Right forelimb (tissue), 1 donor: ENCODE data around the gene PDLIM1.
"Not testable (repeated sequence)": the region's sequence is repeated elsewhere in the genome, so short reads cannot be mapped to it uniquely, and the experiment has no call there.

Experiments used
- DNase-seq: peaks from one replicate; pipeline ENCODE4 v3.0.0-alpha.2; 2018

Gene PDLIM1

DNA sequence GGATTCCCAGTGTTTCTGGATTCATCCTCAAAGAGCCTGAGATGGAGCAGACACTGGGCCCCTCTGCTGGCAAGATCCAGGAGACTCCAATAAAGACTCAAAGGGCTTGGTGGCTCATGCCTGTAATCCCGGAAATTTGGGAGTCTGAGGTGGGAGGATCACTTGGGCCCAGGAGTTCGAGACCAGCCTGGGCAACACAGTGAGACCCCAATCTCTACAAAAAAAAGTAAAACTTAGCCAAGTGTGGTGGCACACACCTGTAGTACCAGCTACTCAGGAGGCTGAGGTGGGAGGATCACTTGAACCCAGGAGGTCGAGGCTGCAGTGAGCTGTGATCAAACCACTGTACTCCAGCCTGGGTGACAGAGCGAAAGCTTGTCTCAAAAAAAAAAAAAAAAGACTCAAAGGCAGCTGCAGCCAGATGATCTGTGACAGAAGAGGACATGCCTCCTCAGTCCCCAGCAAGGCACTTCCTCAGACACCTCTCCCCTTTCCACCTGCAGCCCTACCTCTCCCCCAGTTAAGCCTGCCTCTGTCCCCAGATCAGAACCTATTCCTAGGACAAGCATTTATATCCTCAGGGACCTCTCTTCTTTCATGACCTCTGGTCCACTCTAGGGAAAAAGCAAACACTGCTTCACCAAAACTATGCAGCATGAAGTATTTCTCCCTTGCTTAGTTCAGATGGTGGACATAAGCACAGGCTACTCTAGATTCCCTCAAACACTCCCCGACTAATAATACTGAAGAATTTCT, 27.9 kb downstream of the PDLIM1 start:
- DNase-seq: no peak

DNA sequence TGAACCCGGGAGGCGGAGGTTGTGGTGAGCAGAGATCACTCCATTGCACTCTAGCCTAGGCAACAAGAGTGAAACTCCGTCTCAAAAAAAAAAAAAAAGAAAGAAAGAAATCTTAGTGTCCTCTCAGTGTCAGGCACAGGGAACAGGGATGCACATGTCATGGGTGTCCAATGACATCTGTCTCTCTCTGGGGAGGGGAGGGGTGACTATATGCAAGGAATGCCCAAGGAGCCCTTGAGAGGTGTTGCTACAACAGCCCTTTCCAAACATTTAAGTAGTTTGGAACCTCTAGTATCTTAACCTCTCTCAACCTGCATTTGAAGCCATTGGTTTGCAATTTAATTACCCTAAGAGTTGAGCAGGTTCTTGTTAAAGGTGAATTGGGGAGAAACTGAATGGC, 28.9 kb downstream of the PDLIM1 start:
- no peak for DNase-seq

DNA sequence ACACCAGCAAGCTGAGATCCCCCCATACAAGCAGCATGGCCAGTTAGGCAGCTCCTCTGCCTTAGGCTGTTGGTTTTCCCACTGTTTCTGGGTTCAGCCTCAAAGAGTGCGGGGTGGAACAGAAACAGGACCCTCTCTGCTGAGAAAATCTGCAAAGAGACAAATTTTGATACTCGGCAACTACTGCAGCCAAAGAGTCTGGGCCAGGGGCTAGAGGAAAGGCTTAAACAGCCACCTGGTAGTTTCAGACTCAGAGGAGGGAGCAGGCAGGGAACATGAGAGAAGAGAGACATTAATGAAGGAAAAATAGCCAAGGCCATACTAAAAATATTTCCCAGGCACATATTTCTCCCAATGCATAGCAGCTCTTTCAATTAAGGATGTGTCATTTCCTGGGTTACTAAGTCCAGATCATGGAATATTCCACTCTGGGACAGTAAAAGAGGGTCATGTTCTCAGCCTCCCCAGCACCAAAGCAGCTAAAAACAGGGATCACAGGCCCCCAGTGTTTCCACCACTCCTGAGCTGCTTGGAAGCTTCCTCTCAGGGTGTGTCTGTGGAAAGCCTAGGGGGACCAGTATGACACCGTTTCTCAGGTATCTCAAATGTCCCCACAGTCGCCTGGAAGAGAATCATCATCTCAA, 29.8 kb downstream of the PDLIM1 start:
- no peak for DNase-seq

DNA sequence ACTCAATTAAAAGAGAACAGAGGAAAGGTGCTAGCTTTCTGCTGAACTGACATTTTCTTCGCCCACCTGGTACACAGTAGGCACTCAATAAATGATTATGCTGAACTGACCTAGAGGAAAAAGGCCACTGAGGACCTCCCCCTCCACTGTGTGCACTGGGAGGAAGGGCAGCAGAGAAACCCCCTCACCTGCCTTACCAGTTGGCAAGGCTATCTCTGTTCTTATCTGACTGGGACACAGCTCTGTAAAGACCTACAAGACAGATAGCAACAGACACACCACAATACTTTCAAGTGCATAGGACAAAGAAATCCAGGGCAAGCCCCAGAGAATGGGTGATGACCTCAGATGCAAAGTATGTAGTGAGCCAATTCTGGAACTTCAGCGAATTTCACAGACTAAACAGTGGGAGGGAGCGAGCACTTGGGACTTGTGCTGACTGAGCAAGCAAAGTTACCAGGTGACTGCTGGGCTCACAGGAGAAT, 30.4 kb downstream of the PDLIM1 start:
- DNase-seq: no peak

DNA sequence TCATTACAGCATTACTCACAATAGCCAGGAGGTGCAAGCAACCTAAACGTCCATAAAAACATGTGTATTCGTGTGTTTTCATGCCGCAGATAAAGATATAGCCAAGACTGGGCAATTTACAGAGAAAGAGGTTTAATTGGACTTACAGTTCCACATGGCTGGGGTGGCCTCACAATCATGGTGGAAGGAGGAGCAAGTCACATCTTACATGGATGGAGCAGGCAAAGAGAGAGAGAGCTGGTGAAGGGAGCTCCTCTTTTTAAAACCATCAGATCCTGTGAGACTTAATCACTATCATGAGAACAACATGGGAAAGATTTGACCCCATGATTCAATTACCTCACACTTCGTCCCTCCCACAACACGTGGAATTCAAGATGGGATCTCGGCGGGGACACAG, 33.0 kb downstream of the PDLIM1 start:
- no peak for DNase-seq

DNA sequence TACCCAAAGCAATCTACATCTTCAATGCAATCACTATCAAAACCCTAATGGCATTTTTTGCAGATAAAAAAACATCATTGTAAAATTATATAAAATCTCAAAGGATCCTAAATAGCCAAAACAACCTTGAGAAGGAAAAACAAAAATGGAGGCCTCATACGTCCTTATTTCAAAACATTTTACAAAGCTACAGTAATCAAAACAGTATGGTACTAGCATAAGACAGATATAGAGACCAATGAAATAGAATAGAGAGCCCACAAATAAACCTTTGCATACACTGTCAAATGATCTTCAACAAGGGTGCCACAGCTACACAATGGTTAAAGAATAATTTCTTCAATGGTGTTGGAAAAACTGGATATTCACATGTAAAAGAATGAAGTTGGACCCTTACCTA, 34.5 kb downstream of the PDLIM1 start:
- DNase-seq: no peak

DNA sequence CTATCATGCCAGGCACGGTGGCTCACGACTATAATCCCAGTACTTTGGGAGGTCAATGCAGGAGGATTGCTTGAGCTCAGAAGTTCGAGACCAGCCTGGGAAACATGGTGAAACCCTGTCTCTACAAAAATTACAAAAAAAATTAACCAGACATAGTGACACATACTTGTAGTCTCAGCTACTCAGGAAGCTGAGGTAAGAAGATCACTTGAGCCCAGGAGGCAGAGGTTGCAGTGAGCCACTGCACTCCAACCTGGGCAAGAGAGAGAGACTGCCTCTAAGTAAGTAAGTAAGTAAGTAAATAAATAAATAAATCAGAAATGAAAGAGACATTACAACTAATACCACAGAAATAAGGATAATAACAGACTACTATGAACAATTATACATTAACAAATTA, 36.2 kb downstream of the PDLIM1 start:
- DNase-seq: no peak

DNA sequence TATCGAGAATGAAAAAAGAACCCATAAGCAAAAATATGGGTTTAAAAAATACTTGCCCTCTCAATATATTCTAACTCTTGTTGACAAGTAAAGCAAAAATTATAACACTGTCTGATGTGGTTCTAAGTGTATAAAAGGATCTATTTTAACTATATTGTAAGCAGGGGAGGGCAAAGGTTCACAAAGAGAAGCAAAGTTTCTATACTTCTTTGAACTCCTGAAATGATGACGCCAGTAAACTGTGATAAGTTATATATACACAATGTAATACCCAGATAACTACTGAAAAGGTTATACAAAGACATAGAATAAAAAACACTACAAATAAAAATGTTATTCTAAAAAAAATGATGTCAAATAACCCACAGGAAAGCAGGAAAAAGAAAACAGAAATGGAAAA, 37.1 kb downstream of the PDLIM1 start:
- DNase-seq: no peak

DNA sequence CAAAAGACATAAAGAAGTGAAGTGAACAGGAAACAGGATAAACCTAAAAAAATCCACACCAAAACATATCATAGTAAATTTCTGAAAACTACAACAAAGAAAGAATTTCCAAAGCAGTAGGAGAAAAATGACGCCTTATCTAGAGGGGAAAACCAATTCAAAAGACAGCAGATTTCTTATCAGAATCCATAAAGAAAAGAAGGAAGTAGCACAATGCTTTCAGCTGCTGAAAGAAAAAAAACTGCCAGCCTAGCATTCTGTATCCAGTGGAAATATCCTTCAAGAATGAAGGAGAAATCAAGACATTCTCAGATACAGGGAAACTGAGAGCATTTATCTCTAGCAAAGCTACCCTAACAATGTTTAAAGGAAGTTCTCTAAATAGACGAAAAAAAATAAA, 37.8 kb downstream of the PDLIM1 start:
- DNase-seq: no peak

DNA sequence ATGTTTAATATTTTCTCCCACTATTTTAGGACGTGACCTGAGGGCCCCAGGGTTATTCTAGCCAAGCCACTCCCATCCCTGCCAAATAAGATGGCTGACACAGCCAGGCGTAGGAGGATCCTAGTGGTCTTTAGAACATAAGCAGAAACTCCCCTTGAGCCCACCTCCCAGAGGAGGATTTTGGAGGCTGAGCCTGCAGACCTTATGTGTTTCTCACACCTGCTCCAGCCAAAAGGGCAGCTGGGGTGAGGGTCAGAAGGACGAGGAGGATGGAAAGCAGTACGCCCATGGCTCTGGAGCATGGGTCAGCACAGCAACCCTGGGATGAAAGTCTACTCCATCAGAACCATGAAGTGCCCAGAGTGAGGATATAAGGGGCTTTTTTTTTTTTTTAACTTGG, 39.9 kb downstream of the PDLIM1 start:
- no peak for DNase-seq

DNA sequence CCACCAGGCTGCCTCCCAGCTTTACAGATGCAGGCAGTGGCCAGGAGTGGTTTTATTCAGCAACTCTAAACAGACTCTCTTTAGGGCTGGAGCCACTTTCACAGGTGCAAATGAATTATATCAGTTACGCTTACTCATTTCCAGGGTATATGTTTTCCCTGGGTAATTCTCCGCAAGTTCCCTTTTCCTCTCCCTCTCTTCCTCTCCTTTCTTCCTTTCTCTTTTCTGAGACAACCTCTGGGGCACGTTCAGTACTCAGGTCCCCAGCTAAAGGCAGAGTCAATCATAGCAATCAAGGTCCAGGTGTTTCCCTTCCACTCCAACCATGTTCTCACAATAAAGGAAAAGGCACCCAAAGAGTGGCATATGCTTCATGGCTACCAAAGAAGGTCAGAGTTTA, 41.3 kb downstream of the PDLIM1 start:
- no peak for DNase-seq

DNA sequence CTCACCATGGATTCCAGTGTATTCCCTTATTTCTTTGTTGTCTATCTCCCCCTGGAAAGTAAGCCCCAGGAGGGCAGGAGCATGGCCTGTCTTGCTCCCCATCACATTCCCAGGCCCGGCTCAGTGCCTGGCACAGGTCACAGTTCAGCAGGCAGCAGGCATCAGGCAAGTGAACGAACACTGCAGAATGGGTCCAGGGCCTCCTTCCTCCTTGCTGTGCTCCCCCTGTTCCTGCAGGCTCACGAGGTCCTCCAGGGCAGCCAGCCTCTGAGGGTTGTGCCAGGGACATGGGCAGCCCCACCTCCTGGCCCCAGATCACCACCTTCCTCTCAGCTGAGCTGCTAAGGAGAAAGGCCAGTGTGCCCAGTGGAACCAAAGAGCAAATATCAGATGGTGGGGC, 41.8 kb downstream of the PDLIM1 start:
- no peak for DNase-seq

DNA sequence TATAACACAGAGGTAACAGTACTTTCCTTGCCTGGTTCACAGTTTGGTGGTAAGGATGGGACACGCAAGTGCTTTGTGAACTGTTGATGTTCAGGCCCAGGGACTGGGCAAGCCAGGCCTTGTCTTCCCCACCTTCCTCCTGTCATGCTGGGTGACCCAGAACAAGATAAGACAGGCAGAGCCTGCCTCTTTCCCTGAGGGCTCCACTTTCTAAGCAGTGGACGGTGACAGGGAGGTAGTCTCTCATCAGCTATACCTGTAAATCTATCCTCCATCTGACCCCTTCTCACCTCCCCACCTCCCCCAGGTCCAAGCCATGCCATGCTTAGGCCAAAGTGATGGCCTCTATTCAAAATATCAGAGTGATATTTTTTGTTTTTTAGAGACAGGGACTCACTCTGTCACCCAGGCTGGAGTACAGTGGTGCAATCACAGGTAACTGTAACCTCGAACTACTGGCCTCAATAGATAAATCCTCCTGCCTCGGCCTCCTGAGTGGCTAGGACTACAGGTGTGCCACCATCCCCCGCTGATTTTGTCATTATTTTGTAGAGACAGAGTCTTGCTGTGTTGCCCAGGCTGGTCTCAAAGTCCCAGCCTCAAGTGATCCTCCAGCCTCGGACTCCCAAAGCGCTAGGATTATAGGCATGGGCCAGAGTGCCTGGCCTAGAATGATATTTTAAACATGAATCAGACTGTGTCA, 42.8 kb downstream of the PDLIM1 start:
- DNase-seq: no peak

DNA sequence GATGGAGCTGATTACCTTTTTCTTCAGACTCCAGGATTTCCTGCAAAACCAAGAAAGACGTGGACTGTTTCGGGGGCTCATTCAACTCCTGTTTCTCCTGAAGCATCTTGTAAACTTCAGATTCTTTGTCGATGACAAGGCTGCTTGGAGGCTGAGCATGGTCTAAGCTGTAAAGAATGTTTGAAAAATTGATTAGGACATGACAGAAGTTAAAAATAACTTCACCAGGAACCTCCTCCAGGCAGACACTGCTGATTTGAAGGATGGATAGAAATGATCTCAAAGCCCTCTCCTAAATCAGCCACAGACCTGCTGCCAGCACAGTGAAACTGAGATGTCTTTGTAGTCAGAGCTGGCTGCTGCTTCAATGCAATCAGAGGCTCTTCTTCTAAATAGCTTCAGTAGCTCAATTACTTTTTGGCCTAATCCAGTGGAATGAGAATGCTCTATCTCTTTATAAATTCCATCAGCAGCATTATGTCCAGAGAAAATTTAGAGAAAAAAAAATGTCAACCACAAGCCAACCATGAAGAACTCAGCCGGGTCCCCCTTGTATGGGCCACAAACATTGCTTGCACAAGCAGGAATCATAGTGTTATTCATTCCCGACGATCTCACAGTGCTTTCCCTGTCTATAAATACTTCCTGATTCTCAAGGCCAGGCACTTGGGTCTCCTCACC, 43.5 kb downstream of the PDLIM1 start:
- no peak for DNase-seq

DNA sequence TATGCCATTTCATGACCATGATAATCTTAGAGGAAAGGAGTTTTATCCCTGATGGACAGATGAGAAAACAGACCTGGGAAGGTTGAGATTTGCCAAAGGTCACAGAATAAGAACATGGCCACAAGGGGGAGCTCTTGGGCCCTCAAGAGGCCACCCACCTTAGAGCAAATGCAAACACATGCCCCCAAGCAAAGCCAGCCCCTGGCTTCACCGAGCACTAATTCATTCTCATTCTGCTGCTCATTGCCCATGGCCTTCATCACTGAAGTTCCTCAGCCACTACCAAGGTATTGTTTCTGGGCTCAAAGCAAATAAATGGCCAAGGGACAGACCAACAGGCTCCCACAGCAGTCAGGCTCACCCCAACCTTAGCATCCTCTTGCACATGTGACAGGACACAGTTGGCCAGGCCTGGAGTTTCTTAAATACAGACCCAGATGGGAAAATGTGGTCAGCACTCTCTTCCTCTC, 44.2 kb downstream of the PDLIM1 start:
- peak; percentile 66 for DNase-seq

DNA sequence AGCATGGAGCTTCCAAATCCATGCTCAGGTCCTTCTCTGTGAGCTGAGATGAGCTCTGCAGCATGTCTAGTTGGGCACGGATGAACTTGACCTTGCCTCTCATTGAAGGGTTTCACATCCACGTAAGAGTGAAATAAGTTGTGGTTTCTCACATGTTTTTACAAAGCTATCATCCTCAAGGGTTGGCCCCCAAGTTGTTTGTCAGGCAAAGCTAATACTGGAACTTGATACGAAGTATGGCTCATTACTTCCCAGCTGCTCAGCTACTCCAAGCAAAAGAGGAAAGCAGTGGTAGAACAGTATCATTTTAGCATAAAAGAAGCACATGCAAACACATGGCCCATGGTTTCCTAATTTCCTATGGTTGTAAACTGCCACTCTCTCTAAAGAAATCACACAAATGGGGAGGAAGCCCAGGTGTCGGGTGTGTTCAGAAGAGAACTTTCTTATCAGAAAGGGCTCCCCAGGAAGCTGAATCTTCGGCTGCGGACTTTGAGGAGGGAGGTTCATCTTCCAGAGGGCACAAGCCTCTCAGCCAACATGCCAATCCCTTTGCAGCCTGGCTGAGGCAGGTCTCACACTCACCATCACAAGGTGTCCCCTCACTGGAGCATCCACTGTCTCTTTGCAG, 45.3 kb downstream of the PDLIM1 start:
- DNase-seq: no peak

DNA sequence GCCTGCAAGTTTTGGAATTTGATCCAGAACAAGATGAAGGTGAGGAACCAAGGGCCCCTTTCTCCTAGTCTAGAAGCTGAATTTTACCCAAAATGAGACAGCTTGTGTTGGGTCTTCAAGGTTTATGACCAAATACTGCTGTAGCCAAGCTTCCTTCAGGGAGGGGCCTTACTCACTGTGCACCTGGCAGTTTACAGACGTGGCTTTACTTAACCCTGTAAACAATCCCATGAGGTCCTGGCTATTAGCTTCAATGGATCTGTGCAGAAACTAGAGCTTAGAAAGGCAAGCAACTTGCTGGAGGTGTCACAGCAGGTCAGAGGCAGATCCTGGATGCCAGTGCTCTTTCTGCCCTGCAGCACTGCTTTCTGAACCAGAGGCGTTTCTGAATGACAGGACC, 46.7 kb downstream of the PDLIM1 start:
- no peak for DNase-seq

DNA sequence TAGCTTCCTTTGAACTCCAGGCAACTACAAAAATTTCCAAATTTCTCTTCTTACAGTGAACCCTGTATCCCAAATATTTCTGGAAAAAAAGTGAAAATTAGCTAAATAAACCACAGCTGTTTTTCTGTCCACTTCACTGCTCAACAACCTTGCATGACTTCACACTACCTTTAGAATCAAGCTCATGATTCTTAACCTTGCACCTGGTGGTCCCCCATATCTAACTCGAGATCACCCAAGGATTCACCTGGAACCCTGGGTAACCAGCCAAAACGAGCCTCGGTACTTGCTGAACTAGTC, 47.5 kb downstream of the PDLIM1 start:
- DNase-seq: no peak

DNA sequence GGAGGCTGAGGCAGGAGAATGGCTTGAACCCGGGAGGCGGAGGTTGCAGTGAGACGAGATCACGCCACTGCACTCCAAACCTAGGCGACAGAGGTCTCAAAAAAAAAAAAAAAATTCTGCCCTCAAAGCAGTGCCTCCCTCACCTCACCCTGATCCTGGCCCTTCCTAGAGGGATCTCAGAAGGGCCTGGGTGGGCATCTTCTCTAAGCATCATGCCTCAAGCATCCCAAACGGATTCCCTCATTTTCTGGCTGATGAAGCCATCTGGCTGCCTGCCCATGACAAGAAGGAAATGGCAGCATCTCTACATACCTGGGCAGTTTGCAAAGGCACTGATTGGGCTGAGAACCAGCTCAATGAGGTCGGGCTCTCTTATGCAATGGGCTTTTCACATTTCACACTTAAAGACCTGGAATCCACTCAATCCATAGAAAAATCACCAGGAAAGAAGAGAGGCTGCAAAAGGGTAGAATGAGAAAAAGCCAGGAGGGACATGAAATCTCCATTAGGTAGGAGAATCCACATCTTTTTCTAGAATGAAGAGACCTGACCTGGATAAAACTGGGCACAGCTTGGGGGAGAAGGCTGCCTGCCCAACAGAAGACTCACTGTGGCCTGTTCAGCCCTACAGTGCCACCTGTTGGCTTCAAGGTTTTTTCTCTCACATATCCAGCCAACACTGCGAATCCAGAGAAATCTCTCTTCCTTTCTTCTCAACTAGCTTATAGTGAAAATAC, 48.1 kb downstream of the PDLIM1 start:
- peak; percentile 64 for DNase-seq

DNA sequence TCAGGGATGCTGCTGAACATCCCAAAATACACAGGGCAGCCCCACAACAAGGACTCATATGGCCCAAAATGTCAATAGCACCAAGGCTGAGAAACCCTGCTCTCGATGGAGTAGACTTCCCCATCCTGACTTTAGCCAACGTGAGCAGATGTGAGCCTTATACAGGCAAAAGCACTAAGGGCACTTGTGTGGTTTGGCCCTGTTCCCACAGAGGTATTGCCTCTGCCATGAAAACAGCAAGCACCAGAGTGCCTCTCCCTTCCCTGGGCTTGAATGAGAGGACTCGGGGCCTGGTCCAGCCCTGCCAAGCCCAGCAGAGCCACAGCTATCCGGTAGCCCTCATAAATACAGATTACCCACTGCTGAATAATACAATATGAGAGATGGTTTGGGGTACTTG, 49.3 kb downstream of the PDLIM1 start:
- DNase-seq: no peak

DNA sequence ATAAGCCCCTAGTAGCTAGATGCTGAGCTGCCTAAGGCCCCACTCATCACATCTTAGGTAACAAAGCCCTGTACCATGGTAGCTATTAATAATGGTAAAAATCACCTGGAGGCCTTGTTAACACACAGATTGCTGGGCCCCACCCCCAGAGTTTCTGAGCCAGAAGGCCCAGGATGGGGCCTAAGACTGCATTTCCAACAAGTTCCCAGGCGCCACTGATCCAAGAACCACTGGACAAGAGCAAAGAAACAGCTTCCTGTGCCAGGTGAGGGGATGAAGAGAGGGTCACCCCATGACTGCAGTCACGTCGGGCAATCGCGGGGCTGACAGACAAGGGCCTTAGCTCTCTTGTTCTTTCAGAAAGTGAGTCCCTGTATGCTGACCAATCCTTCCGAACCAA, 50.0 kb downstream of the PDLIM1 start:
- no peak for DNase-seq

DNA sequence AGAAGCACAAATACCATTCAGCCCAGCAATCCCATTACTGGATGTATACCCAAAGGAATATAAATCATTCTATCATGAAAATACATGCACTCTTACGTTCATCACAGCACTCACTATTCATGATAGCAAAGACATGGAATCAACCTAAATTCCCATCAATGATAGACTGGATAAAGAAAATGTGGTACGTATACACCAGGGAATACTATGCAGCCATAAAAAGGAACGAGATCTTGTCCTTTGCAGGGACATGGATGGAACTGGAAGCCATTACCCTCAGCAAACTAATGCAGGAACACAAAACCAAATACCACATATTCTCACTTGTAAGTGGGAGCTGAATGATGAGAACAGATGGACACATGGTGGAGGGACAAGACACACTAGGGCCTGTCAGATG, 50.7 kb downstream of the PDLIM1 start:
- DNase-seq: not testable (repeated sequence)
